H1 (cell line): Measurements from ENCODE around the gene PMPCB. TPM values are rescaled to one million over a fixed set of nuclear protein-coding genes. Genes with fewer than 3 reads are reported as not detected.
"Not testable (repeated sequence)": the region's sequence is repeated elsewhere in the genome, so short reads cannot be mapped to it uniquely, and the experiment has no call there.

Source experiments
- CTCF ChIA-PET: fragments of 300-600 bp; sonication (Branson Sonifier 250); formaldehyde crosslinking; loops from one replicate; lab custom pipeline; 2021; ENCODE audit not compliant: partially characterized antibody; lab: Charles Lee
- POLR2A ChIA-PET: fragments of 300-600 bp; sonication (Branson Sonifier 250); formaldehyde crosslinking; loops from one replicate; lab custom pipeline; 2021; ENCODE audit warnings: inconsistent platforms; ENCODE audit not compliant: partially characterized antibody; lab: Charles Lee
- DNase-seq, 2 experiments: peaks; one replicate each; pipeline versions ENCODE4 v3.0.0 to v3.0.0-alpha.2; 2010 to 2022; ENCODE audit warnings: low spot score in 2 of 2, low read depth in 1 of 2, mixed read lengths in 1 of 2
- FAIRE-seq: peaks from 2 replicates; lab custom pipeline; 2011; peaks lifted over from hg19 to GRCh38; lab: Jason Lieb, UNC
- H2AFZ ChIP-seq: 2 replicates; pipeline ENCODE4 v1.8.1; 2012; ENCODE audit warnings: low read length, inconsistent platforms
- H2AK5ac ChIP-seq: 2 replicates; pipeline ENCODE4 v1.6.1; 2013; ENCODE audit warnings: low read depth, low read length
- H2BK120ac ChIP-seq: replicated peaks from 2 replicates; pipeline ENCODE3; 2013; ENCODE audit warnings: low read depth, low read length, inconsistent platforms
- H2BK12ac ChIP-seq: 2 replicates; pipeline ENCODE4 v1.6.1; 2013; ENCODE audit warnings: low read depth, low read length
- H2BK15ac ChIP-seq: 2 replicates; pipeline ENCODE4 v1.6.1; 2013; ENCODE audit warnings: low read length
- H2BK20ac ChIP-seq: 2 replicates; pipeline ENCODE4 v1.6.1; 2013; ENCODE audit warnings: low read length
- H2BK5ac ChIP-seq: 2 replicates; pipeline ENCODE4 v1.6.1; 2013; ENCODE audit warnings: low read depth, low read length
- H3K14ac ChIP-seq: 2 replicates; pipeline ENCODE4 v1.6.1; 2013; ENCODE audit warnings: inconsistent platforms; ENCODE audit not compliant: insufficient read length
- H3K18ac ChIP-seq: 2 replicates; pipeline ENCODE4 v1.6.1; 2013; ENCODE audit warnings: low read length; ENCODE audit errors: extremely low read depth
- H3K23ac ChIP-seq: 2 replicates; pipeline ENCODE4 v1.6.1; 2013; ENCODE audit warnings: inconsistent platforms; ENCODE audit not compliant: insufficient read length
- H3K23me2 ChIP-seq: 2 replicates; pipeline ENCODE4 v1.6.1; 2013; ENCODE audit warnings: low read depth, low read length
- H3K27ac ChIP-seq: 2 replicates; pipeline ENCODE4 v1.6.1; 2011; ENCODE audit warnings: low read depth, low read length, inconsistent platforms
- H3K27me3 ChIP-seq, 4 experiments: replicated peaks in 1 of 4; 1 replicate in 1 of 4; 2 replicates in 3 of 4; pipeline versions ENCODE4 v1.6.1 to v1.8.1; 2011 to 2013; ENCODE audit warnings: low read length in 3 of 4, mild to moderate bottlenecking in 3 of 4, inconsistent platforms in 2 of 4, mixed read lengths in 2 of 4, moderate library complexity in 1 of 4; ENCODE audit not compliant: control insufficient read depth in 3 of 4, insufficient read depth in 3 of 4; ENCODE audit errors: extremely low read depth in 1 of 4
- H3K36me3 ChIP-seq, 4 experiments: 2 replicates each; pipeline versions ENCODE4 v1.6.1 to v1.8.1; 2011 to 2013; ENCODE audit warnings: mild to moderate bottlenecking in 4 of 4, low read length in 3 of 4, moderate library complexity in 2 of 4, control low read depth in 1 of 4, inconsistent platforms in 1 of 4; ENCODE audit not compliant: insufficient read depth in 4 of 4, control insufficient read depth in 2 of 4
- H3K4ac ChIP-seq: replicated peaks from 2 replicates; pipeline ENCODE3; 2013; ENCODE audit warnings: low read length, low read depth, mixed read lengths, inconsistent platforms; ENCODE audit not compliant: insufficient read length
- H3K4me1 ChIP-seq, 4 experiments: replicated peaks in 1 of 4; 1 replicate in 1 of 4; 2 replicates in 3 of 4; pipeline versions ENCODE4 v1.6.1 to v1.8.1; 2011 to 2013; ENCODE audit warnings: low read length in 3 of 4, inconsistent platforms in 2 of 4, mixed read lengths in 1 of 4; ENCODE audit not compliant: insufficient read depth in 4 of 4, control insufficient read depth in 3 of 4
- H3K4me2 ChIP-seq, 2 experiments: 2 replicates each; pipeline versions ENCODE4 v1.6.1 to v1.8.1; 2011 to 2013; ENCODE audit warnings: low read depth in 2 of 2, low read length in 2 of 2, control low read depth in 1 of 2, inconsistent platforms in 1 of 2, mild to moderate bottlenecking in 1 of 2; ENCODE audit not compliant: insufficient read depth in 1 of 2
- H3K4me3 ChIP-seq, 4 experiments: fragments of 200-600, 300-600 bp in 1 of 4; sonication (generic), shearing (Covaris generic), sonication (Bioruptor Twin) in 1 of 4; 2 replicates each; pipeline versions ENCODE4 v1.5.1 to v1.8.1; 2011 to 2016; ENCODE audit warnings: low read length in 4 of 4, low read depth in 3 of 4, control low read depth in 2 of 4, inconsistent platforms in 2 of 4, mild to moderate bottlenecking in 2 of 4, mixed read lengths in 1 of 4, moderate library complexity in 1 of 4; ENCODE audit not compliant: insufficient read depth in 2 of 4; ENCODE audit errors: extremely low read depth in 1 of 4
- H3K56ac ChIP-seq: replicated peaks from 2 replicates; pipeline ENCODE3; 2013; ENCODE audit warnings: low read depth, mild to moderate bottlenecking, mixed read lengths, low read length, inconsistent platforms; ENCODE audit not compliant: insufficient read length
- H3K79me1 ChIP-seq: 2 replicates; pipeline ENCODE4 v1.6.1; 2013; ENCODE audit warnings: low read depth, low read length, control low read depth
- H3K79me2 ChIP-seq, 2 experiments: 2 replicates each; pipeline versions ENCODE4 v1.6.1 to v1.8.1; 2012 to 2013; ENCODE audit warnings: low read length in 2 of 2, mild to moderate bottlenecking in 2 of 2, inconsistent platforms in 1 of 2; ENCODE audit not compliant: insufficient read depth in 2 of 2, control insufficient read depth in 1 of 2
- H3K9ac ChIP-seq, 4 experiments: replicated peaks in 1 of 4; 1 replicate in 1 of 4; 2 replicates in 3 of 4; pipeline versions ENCODE4 v1.6.1 to v1.8.1; 2011 to 2013; ENCODE audit warnings: low read depth in 3 of 4, low read length in 3 of 4, control low read depth in 2 of 4, mild to moderate bottlenecking in 2 of 4, moderate library complexity in 2 of 4, inconsistent platforms in 1 of 4; ENCODE audit errors: extremely low read depth in 1 of 4
- H3K9me3 ChIP-seq, 2 experiments: 2 replicates each; pipeline versions ENCODE4 v1.6.1 to v1.8.1; 2012 to 2013; ENCODE audit warnings: mild to moderate bottlenecking in 2 of 2, moderate library complexity in 2 of 2, control low read depth in 1 of 2, inconsistent platforms in 1 of 2, low read depth in 1 of 2, low read length in 1 of 2, mixed read lengths in 1 of 2; ENCODE audit not compliant: insufficient read depth in 2 of 2
- H4K20me1 ChIP-seq, 2 experiments: replicated peaks in 1 of 2; 2 replicates each; pipeline versions ENCODE3 to v1.8.1; 2011 to 2013; ENCODE audit warnings: inconsistent platforms in 2 of 2, low read length in 2 of 2, mild to moderate bottlenecking in 1 of 2; ENCODE audit not compliant: insufficient read depth in 2 of 2, control insufficient read depth in 1 of 2
- H4K5ac ChIP-seq: 2 replicates; pipeline ENCODE4 v1.6.1; 2013; ENCODE audit warnings: low read length, low read depth, mixed read lengths, inconsistent platforms; ENCODE audit not compliant: insufficient read length
- H4K8ac ChIP-seq: 2 replicates; pipeline ENCODE4 v1.8.0; 2013; ENCODE audit warnings: mild to moderate bottlenecking, moderate library complexity, low read length, inconsistent platforms; ENCODE audit not compliant: insufficient read depth; ENCODE audit errors: extremely low read depth
- H4K91ac ChIP-seq: replicated peaks from 2 replicates; pipeline ENCODE3; 2013; ENCODE audit warnings: low read length, mixed read lengths, inconsistent platforms; ENCODE audit not compliant: insufficient read length
- ASH2L ChIP-seq: fragments of 200-600, 300-600 bp; sonication (generic); IDR thresholded peaks from one replicate; pipeline ENCODE4 v1.7.1; 2017; ENCODE audit warnings: low read length
- E2F6 ChIP-seq: IDR thresholded peaks from 2 replicates; pipeline ENCODE4 v1.6.1; 2012; ENCODE audit warnings: inconsistent platforms
- KDM4A ChIP-seq: IDR thresholded peaks from one replicate; pipeline ENCODE4 v1.7.1; 2012; ENCODE audit warnings: low read depth, mild to moderate bottlenecking, moderate library complexity, low read length, inconsistent platforms; ENCODE audit not compliant: severe bottlenecking
- MAX ChIP-seq: IDR thresholded peaks from 2 replicates; pipeline ENCODE4 v1.6.1; 2012; ENCODE audit warnings: inconsistent platforms
- NRF1 ChIP-seq: IDR thresholded peaks from 2 replicates; pipeline ENCODE4 v1.6.1; 2011; ENCODE audit warnings: mild to moderate bottlenecking, low read depth, low read length, improper control_type of control experiment
- PHF8 ChIP-seq: fragments of 200-600 bp; sonication (generic); conservative IDR thresholded peaks from 2 replicates; pipeline ENCODE4 v1.7.1; 2012; ENCODE audit warnings: low read depth, mild to moderate bottlenecking, inconsistent platforms, low read length, moderate library complexity
- RBBP5 ChIP-seq: IDR thresholded peaks from 2 replicates; pipeline ENCODE4 v1.7.1; 2012; ENCODE audit warnings: low read depth, mild to moderate bottlenecking, inconsistent platforms, low read length, moderate library complexity, borderline replicate concordance
- SIN3A ChIP-seq, 2 experiments: IDR thresholded peaks in 1 of 2; conservative IDR thresholded peaks in 1 of 2; 2 replicates each; pipeline ENCODE4 v1.6.1; 2011 to 2012; ENCODE audit warnings: low read length in 2 of 2, improper control_type of control experiment in 1 of 2, low read depth in 1 of 2, mild to moderate bottlenecking in 1 of 2
- SUZ12 ChIP-seq: fragments of 200-600 bp; sonication (generic); IDR thresholded peaks from 2 replicates; pipeline ENCODE4 v1.6.1; 2012; ENCODE audit warnings: mild to moderate bottlenecking, inconsistent platforms, low read length, moderate library complexity, mixed read lengths
- WGBS, 2 experiments: shearing (Covaris generic) in 1 of 2; methylation state at CpG; one replicate each; pipeline versions ENCODE4 v1.1.6 to v1.1.7; 2013 to 2015; ENCODE audit warnings: low lambda C conversion rate in 2 of 2, mixed read lengths in 2 of 2, inconsistent platforms in 1 of 2, low coverage in 1 of 2, missing lambda C conversion rate in 1 of 2; ENCODE audit not compliant: insufficient replicate concordance in 2 of 2, insufficient coverage in 1 of 2, insufficient read length in 1 of 2; ENCODE audit errors: extremely low coverage in 1 of 2, missing lambda C conversion rate in 1 of 2; 5-methylcytosine and 5-hydroxymethylcytosine counted together
- polyA plus RNA-seq, 7 experiments: library from polyadenylated mRNA; depleted of rRNA in 3 of 7; stranded (reverse) in 5 of 7; unstranded in 2 of 7; fragments of >200 nt in 5 of 7; fragments of 200-250 nt in 2 of 7; gene quantifications; 1 replicate in 5 of 7; 2 replicates in 1 of 7; 4 replicates in 1 of 7; pipeline versions ENCODE4 v1.2.1 to v1.2.3, GENCODE V29; 2011 to 2013; ENCODE audit warnings: missing spikeins in 2 of 7, mixed read lengths in 2 of 7
- total RNA-seq: library from RNA; stranded (reverse); fragmentation: NEBNext Ultra II Directional; extraction: Animal tissue kit (Norgen Biotek cat#: 25700); gene quantifications from 2 replicates; pipeline ENCODE4 v1.2.1, GENCODE V29; 2021

Gene PMPCB
- total and polyA plus RNA-seq, 2 of the 8 experiments (the other 6 are each of a cell fraction or from before 2014, with no cell fraction given) = 60.6 to 83.5 TPM

- FAIRE-seq, H3K4ac ChIP-seq, H3K79me1 ChIP-seq, H3K23me2 ChIP-seq, H3K23ac ChIP-seq, H2BK15ac ChIP-seq, H4K8ac ChIP-seq, H4K20me1 ChIP-seq, H2BK20ac ChIP-seq, H3K56ac ChIP-seq, H4K91ac ChIP-seq, H3K79me2 ChIP-seq, H2AK5ac ChIP-seq, H3K14ac ChIP-seq, H3K36me3 ChIP-seq, H3K4me1 ChIP-seq, H3K9me3 ChIP-seq, H3K27ac ChIP-seq, H3K18ac ChIP-seq, H2BK5ac ChIP-seq, H2BK120ac ChIP-seq, H2BK12ac ChIP-seq, H4K5ac ChIP-seq: not testable (repeated sequence)
- ChIA-PET CTCF (interaction anchor here (1.6 kb wide), 1 partner anchor 199 kb away, joined by 3 read pairs; no protein-coding TSS in a partner anchor), POLR2A (interaction anchor here (0.6 to 1.8 kb wide), 2 partner anchors 17 to 290 kb away, joined by 3 to 6 read pairs; partner anchors contain the start of gene PMPCB)
- H3K27me3 ChIP-seq = peaks cover 4 to 24% (median 15%) of the 10 kb centered on the region in 4 experiments
- WGBS, 2 experiments = 0% methylated on average over 49 of the region's 71 CpGs; no CpG with 5 or more reads in 1 of the 2 experiments
- peak in 1 of 2 experiments; percentile 77 for DNase-seq
- H3K4me3 ChIP-seq = peak overlapping the region; percentile 41 to 74 (median 46)
- H3K4me2 ChIP-seq = peak overlapping the region; percentile 65 to 91
- 0 out of 7 replicates have a peak overlapping the region, but pooled peaks of 1 of the 4 experiments have one; percentile 34 for H3K9ac ChIP-seq
- TF ChIP-seq E2F6 (peak; percentile 88), RBBP5 (peak; percentile 39; the same call in 1 of the 2 replicates), SUZ12 (0 out of 2 replicates have a peak, but pooled peaks have one; percentile 62), PHF8 (peak; percentile 37; the same call in 1 of the 2 replicates), KDM4A (peak; percentile 57), MAX (peak; percentile 78), SIN3A (conservative IDR thresholded peaks at IDR 0.05 in 1 of 2, IDR thresholded peaks at IDR 0.05 in 1 of 2; ENCODE audit: low read depth in 1 of 2, low read length in 2 of 2) (0 out of 4 replicates have a peak, but pooled peaks of 1 of the 2 experiments have one; percentile 19), ASH2L (peak; percentile 29), NRF1 (peak; percentile 23; the same call in 1 of the 2 replicates)
- H2AFZ ChIP-seq = peak overlapping the region; percentile 92; the same call in 1 of the 2 replicates
Observed at GRCh38 chr7:103279963-103280802, 17.1 kb upstream of the PMPCB start.
